DOHH2 (cell line): ENCODE results near the gene SREBF2.

Experiments used
- CTCF ChIP-seq: fragments of 200-600 bp; sonication (generic); IDR thresholded peaks from one replicate; pipeline ENCODE4 v1.5.1; 2014; ENCODE audit warnings: antibody characterized with exemption, mild to moderate bottlenecking, low read depth, low read length; ENCODE audit not compliant: poor library complexity, severe bottlenecking
- EZH2phosphoT487 ChIP-seq: fragments of 200-600 bp; sonication (generic); IDR thresholded peaks from 2 replicates; pipeline ENCODE4 v1.6.1; 2017; ENCODE audit warnings: borderline replicate concordance, mild to moderate bottlenecking, antibody characterized with exemption, low read length, moderate library complexity, mixed read lengths

- TF ChIP-seq CTCF (no peak), EZH2phosphoT487 (no peak)
These were observed 52.6 kb downstream of the SREBF2 start for GRCh38 chr22:41885516-41885915.
